NCI-H345 treated with DMSO at 0.1 percent for 48 hours (cell line): Measurements from ENCODE around the gene INPP5F.

Source experiments
- DNase-seq: peaks from one replicate; lab custom pipeline; 2025; ENCODE audit not compliant: unreplicated experiment; lab: John Stamatoyannopoulos, UW

Gene INPP5F, protein sequence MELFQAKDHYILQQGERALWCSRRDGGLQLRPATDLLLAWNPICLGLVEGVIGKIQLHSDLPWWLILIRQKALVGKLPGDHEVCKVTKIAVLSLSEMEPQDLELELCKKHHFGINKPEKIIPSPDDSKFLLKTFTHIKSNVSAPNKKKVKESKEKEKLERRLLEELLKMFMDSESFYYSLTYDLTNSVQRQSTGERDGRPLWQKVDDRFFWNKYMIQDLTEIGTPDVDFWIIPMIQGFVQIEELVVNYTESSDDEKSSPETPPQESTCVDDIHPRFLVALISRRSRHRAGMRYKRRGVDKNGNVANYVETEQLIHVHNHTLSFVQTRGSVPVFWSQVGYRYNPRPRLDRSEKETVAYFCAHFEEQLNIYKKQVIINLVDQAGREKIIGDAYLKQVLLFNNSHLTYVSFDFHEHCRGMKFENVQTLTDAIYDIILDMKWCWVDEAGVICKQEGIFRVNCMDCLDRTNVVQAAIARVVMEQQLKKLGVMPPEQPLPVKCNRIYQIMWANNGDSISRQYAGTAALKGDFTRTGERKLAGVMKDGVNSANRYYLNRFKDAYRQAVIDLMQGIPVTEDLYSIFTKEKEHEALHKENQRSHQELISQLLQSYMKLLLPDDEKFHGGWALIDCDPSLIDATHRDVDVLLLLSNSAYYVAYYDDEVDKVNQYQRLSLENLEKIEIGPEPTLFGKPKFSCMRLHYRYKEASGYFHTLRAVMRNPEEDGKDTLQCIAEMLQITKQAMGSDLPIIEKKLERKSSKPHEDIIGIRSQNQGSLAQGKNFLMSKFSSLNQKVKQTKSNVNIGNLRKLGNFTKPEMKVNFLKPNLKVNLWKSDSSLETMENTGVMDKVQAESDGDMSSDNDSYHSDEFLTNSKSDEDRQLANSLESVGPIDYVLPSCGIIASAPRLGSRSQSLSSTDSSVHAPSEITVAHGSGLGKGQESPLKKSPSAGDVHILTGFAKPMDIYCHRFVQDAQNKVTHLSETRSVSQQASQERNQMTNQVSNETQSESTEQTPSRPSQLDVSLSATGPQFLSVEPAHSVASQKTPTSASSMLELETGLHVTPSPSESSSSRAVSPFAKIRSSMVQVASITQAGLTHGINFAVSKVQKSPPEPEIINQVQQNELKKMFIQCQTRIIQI

DNA sequence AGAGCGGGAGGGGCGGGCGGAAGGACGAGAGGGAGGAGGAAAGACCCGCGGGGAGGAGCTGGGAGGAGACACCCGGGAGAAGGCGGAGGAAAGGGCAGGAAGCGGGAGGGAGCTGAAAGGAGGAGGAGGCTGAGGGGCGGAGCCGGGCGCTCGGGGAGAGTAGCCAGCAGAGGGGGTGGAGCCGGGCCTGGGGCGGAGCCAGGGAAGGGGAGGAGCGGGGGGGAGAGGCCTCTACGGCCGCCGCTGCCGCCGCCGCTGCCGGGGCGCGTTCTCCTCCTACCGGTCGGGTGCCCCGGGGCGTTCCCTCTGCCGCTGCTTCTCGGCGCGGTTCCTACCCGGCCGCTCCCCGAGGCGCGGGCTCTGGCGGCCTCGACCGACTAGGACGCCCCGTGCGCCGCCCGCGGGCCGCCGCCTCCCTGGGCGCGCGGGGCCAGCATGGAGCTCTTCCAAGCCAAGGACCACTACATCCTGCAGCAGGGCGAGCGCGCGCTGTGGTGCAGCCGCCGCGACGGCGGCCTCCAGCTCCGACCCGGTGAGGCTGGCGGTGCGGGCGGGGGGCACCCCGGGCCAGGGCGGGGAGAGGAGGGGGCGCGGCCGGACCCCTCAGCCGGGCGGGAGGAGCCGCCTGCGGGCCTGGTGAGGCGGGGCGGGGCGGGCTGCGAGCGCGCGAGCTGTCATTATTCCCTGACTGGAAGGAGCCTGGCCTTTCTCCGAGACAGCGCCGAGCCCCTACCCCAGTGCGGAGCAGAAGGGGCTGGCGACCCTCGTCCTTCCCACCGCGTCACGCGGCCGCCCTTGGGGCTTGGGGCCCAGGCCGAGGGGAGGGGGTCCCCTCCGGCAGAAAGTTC lies at the start of gene INPP5F:
TSS of gene INPP5F (plus strand) at position 223 of the 848 bp plus-strand sequence. CDS start at position 436, 213 bp downstream.
- peak; percentile 85 for DNase-seq

DNA sequence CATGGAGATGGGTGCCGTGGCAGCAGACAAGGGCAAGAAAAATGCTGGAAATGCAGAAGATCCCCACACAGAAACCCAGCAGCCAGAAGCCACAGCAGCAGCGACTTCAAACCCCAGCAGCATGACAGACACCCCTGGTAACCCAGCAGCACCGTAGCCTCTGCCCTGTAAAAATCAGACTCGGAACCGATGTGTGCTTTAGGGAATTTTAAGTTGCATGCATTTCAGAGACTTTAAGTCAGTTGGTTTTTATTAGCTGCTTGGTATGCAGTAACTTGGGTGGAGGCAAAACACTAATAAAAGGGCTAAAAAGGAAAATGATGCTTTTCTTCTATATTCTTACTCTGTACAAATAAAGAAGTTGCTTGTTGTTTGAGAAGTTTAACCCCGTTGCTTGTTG lies 48.7 kb upstream of the INPP5F start:
- no peak for DNase-seq

DNA sequence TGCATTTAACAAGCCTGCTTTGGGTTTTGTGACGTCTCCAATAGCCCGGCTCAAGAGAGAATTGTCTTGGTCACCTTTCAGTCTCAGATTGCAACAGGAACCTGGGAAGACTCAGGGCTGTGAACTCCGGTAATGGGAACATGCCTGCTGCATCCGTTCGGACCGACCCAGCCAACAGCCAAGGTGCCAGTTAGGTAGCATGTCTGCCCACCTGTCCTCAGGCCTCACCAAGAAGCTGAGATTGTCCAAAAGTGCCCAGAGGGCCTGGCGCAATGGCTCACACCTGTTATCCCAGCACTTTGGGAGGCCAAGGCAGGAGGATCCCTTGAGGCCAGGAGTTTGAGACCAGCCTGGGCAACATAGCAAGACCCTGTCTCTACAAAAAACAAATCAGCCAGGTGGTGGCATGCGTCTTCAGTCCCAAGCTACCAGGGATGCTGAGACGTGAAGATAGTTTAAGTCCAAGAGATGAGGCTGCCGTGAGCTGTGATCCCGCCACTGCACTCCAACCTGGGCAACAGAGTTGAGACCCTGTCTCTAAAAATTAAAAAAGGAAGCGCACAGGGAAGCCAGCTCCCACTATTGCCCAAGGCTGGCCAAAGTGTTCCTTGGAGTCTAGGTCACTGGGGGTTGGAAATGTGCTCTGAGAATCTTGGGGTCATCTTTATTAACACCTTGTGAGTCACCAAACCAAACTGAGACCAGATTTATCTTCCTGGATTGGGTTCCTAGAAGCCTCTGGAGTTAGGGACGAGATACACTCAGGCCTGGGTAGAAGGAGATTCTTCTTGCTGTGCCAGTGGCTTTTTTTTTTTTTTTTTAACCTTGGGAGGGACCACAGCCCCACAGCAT lies 47.7 kb upstream of the INPP5F start:
- DNase-seq, result no peak

DNA sequence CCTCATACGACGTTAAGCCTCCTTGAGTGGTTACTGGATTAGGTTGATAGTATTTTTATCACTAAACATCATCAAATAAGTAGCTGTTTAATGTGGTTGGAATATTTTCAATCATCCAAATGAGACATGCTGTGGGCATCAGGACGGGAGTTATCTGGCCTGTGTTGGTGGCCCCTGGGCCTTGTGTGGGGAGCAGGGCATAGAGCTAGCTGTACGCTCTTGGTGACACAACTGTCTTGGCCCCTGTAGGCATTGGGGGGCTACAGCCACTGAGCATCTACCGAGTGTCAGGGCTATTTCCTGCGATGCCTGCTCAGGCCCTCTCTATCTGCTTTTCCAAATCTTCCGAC lies 46.4 kb upstream of the INPP5F start:
- no peak for DNase-seq

DNA sequence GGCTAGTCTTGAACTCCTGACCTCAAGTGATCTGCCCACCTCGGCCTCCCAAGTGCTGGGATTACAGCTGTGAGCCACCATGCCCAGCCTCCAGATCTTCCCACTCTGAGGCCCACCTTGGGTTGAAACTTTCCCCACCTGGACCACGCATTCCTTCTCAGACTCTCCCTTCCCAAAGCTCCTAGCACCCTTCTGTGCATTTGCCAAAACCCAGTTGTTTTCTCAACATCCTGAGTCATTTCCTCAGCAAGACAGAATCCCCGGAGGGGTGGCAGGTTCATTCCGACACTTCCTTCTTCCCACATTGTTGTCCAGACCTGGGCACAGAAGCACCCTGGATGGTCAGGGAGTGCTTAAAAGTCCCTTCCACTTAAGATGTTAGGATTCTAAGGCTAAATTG lies 45.8 kb upstream of the INPP5F start:
- DNase-seq, result no peak

DNA sequence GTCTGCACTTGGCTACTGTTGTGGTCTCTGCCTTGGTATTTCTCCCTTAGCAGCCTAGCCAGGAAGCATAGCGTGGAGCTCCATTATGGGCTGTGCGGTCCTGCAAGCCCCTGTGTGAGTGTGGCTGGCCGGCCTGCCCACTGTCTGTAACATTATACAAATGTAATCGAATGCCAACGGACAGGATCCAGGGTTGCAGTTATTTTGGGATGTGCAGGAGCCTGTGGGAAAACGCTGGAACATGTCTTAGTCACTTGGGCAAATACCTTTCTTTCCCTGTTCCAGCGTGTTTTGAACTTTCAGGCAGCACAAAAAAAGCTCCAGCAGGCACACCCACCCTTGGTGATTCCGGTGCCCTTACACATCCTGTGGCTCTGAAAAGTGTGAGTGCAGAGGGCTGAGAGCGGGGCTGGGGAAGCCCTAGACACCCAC lies 45.2 kb upstream of the INPP5F start:
- no peak for DNase-seq

DNA sequence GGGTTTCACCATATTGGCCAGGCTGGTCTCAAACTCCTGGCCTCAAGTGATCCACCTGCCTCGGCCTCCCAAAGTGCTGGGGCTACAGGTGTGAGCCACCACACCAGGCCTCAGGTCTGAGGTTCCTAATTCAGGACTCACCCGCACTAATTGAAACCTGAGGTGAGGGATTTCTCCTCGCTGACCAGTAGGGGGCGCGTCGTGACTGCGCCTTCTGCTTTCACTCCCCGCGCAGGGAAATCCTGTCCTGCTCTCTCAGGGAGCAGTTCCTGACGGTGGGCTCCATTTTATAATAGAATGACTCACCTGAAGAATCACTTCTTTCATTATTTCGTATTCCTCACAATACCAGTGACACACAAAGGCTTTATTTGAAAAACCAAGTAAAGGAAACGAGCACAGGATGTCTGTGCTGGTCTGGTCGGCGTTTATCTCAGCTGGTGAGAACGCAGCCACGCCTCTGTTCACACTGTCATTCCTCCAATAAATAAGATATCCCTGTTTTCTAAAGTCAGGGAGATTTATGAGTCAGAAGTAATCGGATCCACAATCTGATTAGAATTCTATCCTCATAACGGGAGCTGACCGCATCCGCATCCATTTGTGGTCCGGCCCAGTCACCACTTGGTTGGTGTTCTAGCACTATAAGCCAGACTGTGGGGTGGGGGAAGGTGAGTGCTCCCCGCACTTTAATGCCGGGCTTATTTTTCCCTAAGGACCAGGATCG lies 39.2 kb upstream of the INPP5F start:
- peak; percentile 3 for DNase-seq

DNA sequence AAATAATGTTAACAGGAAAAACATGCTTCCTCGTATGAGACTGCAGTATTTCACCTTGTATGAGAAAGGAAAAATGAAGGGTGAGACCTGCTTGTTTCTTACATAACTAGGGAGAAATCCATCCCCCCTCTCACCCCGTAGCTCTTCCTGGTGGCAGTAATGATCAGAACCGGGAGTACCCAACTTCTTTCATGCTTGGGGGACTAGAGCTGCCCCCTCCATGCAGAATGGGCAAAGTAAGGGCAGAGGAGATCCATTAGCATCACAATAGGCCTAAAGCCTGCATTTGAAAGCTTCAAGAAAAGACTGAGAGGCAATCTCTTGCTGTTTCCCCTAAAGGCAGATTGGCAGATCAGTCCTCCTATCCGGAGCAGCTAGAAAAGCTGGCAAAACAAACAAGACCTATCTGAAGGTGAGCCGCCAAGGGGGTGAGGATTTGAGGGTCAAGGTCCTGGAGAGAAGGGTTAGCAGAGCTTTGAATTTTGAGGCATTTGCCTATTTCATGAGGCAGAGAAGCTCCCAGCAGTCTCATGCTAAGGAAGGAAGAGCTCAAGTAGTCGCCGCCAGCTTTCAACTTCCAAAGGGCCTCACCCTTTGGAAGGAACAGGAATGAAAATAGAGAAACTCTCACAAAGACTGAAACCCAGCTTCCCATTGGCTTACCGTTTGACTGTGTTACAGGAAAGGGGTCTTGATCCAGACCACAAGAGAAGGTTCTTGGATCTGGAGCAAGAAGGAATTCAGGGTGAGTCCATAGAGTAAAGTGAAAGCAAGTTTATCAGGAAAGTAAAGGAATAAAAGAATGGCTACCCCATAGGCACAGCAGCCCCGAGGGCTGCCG lies 38.4 kb upstream of the INPP5F start:
- DNase-seq, result no peak

DNA sequence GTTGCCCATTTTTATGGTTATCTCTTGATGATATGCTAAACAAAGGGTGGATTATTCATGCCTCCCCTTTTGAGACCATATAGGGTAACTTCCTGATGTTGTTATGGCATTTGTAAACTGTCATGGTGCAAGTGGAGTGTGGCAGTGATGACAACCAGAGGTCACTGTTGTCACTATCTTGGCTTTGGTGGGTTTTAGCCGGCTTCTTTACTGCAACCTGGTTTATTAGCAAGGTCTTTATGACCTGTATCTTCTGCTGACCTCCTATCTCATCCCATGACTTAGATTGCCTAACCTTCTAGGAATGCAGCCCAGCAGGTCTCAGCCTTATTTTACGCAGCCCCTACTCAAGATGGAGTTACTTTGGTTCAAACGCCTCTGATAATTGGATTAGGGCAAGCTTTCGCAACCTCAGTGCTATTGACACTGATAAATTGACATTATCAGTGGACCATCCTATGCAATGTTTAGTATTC lies 37.8 kb upstream of the INPP5F start:
- DNase-seq, result no peak

DNA sequence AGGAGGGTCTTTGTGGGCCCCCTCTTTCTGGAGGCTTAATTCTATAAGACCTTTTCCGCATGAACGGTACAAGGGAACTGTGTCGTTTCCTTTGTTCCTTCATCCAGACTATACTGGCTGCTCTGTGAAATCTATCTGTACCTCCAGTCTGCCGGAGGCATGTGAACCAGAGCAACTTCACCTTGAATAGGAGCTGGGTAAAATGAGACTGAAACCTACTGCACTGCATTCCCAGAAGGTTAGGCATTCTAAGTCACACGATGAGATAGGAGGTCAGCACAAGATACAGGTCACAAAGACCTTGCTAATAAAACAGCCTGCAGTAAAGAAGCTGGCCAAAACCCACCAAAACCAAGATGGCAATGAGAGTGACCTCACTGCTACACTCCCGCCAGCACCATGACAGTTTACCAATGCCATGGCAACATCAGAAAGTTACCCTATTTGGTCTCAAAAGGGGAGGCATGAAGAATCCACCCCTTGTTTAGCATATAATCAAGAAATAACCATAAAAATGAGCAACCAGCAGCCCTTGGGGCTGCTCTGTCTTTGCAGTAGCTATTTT lies 36.8 kb upstream of the INPP5F start:
- no peak for DNase-seq

DNA sequence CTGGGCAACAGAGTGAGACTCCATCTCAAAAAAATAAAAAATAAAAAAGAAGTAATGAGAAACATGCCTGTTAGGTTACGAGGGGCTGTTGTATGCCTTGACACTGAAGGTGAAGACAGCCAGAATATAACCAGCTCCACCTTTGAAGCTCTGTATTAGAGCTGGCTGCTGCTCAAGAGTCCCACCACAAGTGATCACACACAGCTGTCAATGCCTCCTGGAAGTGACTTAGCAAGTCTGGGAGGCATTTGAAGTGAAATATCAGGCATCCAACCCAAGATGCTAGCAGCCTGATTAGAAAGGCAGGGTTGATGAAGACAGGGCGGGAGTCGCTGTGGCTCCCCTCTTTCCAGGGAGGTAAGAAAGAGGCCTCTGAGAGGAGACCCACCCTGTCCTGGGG lies 34.1 kb upstream of the INPP5F start:
- DNase-seq, result no peak

DNA sequence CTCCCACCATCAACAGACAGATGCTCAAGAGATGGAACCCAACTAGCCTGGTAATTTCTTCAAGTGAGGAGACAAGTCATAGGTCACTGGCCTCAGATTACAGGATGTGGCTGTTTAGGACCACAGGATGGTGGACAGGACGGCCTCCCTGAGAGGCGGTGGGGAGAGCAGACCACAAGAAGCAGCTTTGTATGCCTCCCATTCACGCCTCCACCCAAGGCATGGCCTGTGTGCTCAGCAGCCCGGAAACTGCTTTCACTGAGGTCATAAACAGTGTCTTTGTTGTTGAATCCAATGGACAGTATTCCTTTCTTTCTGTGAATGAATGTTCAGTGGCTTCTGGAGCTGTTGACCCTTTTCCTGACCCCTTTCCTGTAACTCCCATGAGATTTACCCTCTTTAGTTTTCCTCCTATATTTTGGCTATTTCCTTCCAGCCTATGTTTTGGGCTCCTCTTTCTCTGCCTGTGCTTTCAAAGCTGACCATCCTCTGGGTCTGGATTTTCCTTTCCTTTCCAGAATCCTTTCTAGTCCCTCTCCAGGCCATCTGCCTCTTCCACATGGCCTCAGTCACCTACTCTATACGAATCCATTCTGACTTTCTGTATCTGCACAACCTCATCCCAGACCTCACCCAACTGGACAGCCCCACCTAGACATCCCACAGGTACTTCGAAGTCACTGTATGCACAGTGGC lies 32.4 kb upstream of the INPP5F start:
- no peak for DNase-seq

DNA sequence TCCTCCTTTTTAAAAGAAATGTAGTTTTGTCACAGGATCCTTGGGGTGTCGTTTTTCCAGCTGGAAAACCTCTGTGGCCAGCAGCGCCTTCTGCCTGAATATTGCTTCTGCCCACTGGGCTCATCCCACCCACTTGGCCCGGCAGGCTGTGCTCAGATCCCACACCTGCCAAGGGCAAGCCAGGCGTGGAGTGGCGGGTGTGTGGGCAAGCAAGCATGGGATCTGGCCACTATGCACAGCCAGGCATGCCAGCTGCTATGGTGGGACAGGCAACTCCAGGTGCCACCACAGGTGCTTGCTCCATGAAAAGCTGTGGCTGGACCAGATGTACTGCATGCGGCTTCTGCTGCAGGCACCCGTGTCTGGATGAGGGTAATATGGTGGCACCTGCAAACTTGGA lies 31.2 kb upstream of the INPP5F start:
- DNase-seq, result no peak

DNA sequence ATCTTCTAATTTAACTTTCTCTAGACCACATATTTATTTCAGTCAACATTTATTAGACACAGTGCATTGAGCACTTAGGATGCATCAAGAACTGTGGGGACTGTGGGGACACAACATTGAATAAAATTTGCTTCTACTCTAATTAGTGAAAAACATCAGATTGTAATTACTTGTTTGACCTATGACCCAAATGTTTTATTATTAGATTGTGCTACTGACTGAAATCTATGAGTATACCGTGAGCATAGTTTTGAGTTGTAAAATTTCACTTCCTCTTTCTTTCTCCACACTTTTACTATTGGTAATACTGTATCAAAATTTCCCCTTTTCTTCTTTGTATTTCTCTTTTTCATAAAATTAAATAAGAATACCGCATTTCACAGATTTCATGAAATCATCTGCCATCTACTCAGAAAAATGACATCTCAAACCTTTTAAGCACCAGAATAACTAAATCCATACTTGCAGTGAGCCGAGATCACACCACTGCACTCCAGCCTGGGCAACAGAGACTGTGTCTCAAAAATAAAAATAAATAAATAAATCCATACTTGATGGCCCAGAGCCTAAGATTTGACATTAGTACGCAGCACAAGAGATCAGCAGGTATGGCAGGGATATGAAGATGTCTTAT lies 25.4 kb upstream of the INPP5F start:
- DNase-seq, result no peak

DNA sequence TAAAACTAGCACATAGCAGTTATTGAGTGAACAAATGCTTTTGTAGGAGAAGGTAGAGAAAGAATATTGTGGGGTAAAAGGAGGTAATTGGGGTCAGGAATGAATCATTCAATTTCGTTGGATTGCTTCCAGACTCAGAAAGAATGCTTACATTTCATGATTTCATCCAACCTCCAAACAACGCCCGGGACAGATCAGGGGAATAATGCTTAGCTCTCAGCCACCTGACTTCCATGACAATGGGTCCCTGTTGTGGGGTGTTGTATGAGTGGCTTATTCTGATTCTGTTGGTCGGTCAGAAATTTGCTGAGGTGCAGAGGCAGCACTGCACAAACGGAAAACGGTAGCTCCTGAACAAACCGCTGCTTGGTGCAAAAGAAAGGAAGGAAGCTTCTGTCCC lies 24.0 kb upstream of the INPP5F start:
- no peak for DNase-seq

DNA sequence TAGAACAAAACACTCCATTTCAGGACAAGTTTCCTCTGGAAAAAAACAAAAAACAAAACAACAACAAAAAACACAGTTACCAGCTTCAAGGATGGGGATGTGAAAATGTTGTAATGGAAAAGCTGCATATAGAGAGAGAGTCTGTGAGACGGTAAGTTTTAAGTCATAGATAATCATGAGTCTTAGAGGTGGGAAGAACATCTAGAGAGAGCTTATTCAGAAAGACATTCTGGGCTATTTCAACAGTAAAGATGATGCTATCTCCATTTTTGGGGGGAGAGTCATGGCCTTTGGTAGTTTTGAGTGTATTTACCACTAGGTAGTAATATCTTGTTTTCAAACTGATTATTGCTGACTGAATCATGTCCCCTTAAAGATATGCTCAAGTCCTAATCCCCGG lies 23.3 kb upstream of the INPP5F start:
- DNase-seq, result no peak
